ENCODE results near the gene PRKCZ. TPM values are rescaled to one million over a fixed set of nuclear protein-coding genes. Genes with fewer than 3 reads are reported as not detected.

Gene PRKCZ
- total and polyA plus RNA-seq, 7 donors = 0.07 to 2.3 (median 0.42) TPM; not detected in 1

- H3K36me3 ChIP-seq (ENCODE audit: insufficient read depth in 1 of 2, low read depth in 1 of 2) = no peaks in the 10 kb centered on the region
- H3K4me1 ChIP-seq = no peaks in the 10 kb centered on the region
- WGBS, 3 donors = 19 to 30% (median 25%) methylated on average over 58 to 59 of the region's 59 CpGs
- peaks cover 0 to 72% (median 25%) of the 10 kb centered on the region in 3 donors for H3K27me3 ChIP-seq (ENCODE audit: insufficient read depth in 3 of 3, low read length in 2 of 3)
- no peak overlapping the region for H3K4me3 ChIP-seq
- no peak for TF ChIP-seq CTCF (IDR thresholded peaks at IDR 0.05)
- no peak overlapping the region for H3K27ac ChIP-seq
- intact Hi-C loops (cut with DNase I) = no loop called here
- DNase-seq = no peak
- H3K9me3 ChIP-seq = peaks cover 10% of the 10 kb centered on the region
- no peak for ATAC-seq
Observed at GRCh38 chr1:2073382-2074230, 23.4 kb downstream of the PRKCZ start.

- Histone ChIP-seq H3K4me1 (no peaks in the 10 kb centered on the region), H3K27me3 (ENCODE audit: insufficient read depth in 3 of 3, low read length in 2 of 3) (peaks cover 0 to 66% (median 25%) of the 10 kb centered on the region in 3 donors), H3K9me3 (peaks cover 16% of the 10 kb centered on the region), H3K36me3 (ENCODE audit: insufficient read depth in 1 of 2, low read depth in 1 of 2) (no peaks in the 10 kb centered on the region), H3K4me3 (no peak overlapping the region), H3K27ac (no peak overlapping the region)
- ATAC-seq (no peak), DNase-seq (no peak)
- intact Hi-C loops (cut with DNase I) = no loop called here
- TF ChIP-seq CTCF (IDR thresholded peaks at IDR 0.05) = no peak
- WGBS, 3 donors = 46 to 49% (median 49%) methylated on average over 17 to 19 of the region's 19 CpGs
Observed at GRCh38 chr1:2074396-2074795, 24.2 kb downstream of the PRKCZ start.

GRCh38 chr1:2074944-2075740 lies 24.9 kb downstream of the PRKCZ start:
- no peak overlapping the region for H3K4me3 ChIP-seq
- intact Hi-C loops (cut with DNase I) = no loop called here
- no peaks in the 10 kb centered on the region for H3K4me1 ChIP-seq
- H3K27me3 ChIP-seq (ENCODE audit: insufficient read depth in 3 of 3, low read length in 2 of 3) = peaks cover 0 to 59% (median 25%) of the 10 kb centered on the region in 3 donors
- ATAC-seq (no peak), DNase-seq (no peak)
- no peak for TF ChIP-seq CTCF (IDR thresholded peaks at IDR 0.05)
- no peak overlapping the region for H3K27ac ChIP-seq
- no peaks in the 10 kb centered on the region for H3K36me3 ChIP-seq (ENCODE audit: insufficient read depth in 1 of 2, low read depth in 1 of 2)
- WGBS, 3 donors = 58 to 66% (median 62%) methylated on average over 35 to 38 of the region's 38 CpGs
- peaks cover 17% of the 10 kb centered on the region for H3K9me3 ChIP-seq

- H3K27ac ChIP-seq = no peak overlapping the region
- TF ChIP-seq CTCF (IDR thresholded peaks at IDR 0.05) = no peak
- intact Hi-C loops (cut with DNase I) = no loop called here
- peaks cover 0 to 44% (median 20%) of the 10 kb centered on the region in 3 donors for H3K27me3 ChIP-seq (ENCODE audit: insufficient read depth in 3 of 3, low read length in 2 of 3)
- H3K9me3 ChIP-seq = peaks cover 17% of the 10 kb centered on the region
- H3K36me3 ChIP-seq (ENCODE audit: insufficient read depth in 1 of 2, low read depth in 1 of 2) = no peaks in the 10 kb centered on the region
- no peak overlapping the region for H3K4me3 ChIP-seq
- 92% methylated on average over 21 of the region's 21 CpGs for WGBS, 3 donors
- ATAC-seq (no peak), DNase-seq (no peak)
- H3K4me1 ChIP-seq = no peaks in the 10 kb centered on the region
Observed at GRCh38 chr1:2076826-2077225, 26.6 kb downstream of the PRKCZ start.

Measured in psoas muscle (tissue), 8 donors.